Measurements from ENCODE around the gene MEG3.

Gene MEG3

DNA sequence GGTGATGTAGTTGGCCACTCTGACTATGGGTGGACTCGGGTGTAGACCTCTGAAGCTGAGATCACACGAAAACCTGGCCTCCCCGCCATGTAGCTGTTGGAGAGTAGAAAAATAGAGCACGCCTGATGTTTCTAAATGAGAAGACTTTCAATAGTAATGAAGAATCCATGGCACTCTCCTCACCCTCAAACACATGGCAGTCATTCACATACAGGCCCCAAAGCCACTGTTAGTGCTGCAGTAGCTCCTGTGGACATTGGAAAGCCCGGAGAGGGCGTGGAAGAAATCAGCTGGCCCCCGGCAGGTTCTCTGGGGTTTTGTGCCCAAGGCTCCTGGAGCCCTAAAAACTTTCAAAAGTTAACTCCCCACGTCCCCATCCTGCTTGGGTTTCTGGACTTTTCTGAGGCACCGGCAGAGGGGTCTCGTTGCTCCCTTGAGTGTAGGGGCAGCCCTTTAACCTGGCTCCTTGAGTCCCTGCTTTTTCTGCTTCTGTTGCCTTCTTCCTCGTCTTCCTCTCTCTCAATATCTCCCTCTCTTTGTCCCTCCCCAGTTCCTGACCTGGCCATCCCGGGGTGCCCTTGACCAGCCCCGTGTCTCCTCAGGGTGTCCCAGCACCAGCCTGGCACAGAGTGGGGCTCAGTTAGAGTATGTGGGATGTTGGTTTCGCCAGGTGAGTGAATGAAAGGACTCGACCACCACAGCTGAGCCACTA, 8.3 kb downstream of the MEG3 start:
- no peak for DNase-seq

DNA sequence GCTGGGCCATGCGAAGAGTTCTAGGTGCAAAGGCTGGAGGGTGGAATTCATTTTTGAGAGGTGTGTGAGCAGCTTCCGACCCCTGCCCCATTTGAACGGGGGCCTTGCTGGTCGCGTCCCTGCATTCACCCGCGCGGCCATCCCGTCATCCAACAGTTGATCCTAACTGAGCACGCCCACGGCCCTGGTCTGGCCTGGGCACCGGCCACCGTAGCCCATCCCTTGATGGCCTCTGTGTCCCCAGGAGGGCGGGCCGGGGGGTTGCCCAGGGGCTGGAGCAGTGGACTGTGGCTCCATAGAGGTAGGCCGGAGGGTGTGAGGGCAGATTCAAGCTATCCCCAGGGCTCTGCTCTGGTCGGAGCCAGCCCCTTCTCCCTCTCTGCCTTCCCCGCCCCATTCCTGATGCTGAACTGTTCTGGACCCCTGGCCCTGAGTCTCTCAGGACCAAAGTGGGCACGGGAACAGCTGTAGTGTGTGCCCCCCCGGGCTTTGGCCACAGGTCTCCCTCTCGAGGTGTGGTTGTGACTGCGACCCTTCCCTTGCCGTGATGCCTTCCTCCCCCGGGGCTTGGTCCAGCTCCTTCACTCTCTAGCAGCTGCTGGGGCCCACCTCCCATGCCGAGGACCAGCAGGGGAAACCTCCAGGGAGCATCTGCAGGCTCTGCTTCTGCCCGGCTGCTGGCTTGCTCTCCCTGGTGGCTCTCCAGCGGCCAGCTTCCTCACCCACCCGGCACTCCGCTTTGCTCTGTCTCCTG, 9.1 kb downstream of the MEG3 start:
- no peak for DNase-seq

DNA sequence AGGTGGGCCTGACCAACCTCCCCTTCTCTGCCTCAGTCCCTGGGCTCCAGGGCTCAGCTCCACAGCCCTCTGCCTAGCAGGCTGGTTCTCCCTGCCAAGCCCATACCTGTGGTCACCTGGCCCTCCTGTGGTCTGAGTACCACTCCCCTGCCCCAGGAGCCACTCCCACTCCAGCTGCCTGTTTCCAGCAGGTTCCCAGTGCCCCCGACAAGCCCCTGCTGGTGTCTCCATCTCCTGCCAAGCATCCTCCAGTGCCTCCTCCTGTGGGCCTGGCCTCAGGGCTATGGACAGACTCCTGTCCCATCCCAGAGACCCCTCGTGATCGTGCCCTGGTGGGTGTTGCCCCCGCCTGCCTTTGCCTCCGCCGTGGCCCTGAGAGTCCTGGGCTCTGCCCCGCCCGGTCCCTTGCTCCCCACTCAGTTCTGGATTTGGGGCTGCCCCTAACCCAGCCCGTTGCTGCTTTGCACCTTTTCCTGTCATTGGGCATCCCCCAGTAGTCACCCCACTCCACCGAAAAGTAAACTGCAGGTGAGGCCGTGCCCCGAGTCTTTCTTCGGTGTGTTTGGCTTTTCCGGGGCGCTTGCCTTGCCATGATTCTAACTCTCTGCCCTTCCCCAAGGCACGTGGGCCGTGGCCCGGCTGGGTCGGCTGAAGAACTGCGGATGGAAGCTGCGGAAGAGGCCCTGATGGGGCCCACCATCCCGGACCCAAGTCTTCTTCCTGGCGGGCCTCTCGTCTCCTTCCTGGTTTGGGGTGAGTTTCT, 9.8 kb downstream of the MEG3 start:
- DNase-seq, result no peak

DNA sequence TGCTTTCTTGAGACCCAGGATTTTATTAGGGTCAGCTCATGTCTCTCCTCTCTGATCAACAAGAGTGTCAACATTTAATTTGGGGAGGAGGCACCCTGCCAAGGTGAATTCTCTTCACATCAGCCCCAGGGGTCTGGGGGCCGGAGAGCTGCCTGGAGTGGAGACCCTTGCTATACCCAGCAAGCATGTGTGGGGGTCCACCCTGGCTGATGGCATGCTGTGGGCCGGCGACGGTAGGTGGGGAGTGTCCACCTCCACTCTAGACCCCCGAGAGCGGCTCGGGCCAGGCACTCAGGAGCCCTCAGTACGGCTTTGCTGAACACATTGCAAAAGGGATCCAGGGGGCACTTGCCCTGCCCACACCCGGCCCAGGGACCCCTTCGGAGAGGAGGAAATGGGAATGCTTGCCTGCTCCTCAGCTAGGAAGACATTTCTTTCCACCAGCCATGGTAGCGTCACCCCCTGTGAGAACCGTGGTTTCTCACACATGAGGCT, 10.4 kb downstream of the MEG3 start:
- DNase-seq, result no peak

DNA sequence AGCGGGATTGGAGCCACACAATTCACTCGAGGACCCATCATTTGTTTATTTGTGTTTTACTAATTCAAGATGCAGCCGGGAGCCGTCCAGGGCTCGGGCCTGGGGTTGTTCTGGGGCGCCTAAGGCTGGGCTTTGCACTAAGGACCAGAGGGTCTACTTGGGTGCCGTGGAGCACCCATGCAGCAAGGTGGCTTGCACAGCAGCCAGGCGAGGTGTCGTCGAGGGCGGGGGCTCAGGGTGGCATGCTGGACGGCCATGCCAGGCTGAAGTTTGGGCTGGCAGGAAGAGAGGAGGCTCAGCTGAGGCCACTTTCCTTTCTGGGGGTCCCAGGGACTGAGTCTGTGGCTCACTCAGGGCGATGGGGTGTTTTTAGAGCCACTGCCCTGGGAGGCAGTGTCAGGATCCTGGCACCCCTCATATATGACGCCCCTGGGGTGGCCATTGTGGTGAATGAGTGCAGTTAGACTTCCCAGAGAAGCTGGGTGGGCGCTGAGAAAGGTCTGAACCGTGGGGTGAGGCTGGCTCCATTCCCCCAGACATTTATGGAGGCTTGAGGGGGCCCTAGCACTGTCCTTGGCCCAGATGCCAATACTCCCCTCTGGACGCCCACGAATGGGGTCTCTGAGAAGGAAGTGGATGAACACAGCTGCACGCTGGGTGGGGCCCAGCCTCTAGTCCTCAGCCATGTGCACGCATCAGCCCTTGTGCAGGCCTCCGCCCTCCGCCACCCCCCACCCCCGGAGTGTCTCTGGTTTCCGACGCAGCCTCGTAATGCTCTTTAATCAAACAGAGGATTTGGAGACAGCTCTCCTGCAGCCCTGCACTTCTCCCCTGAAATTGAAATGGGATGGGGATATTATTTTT, 11.3 kb downstream of the MEG3 start:
- no peak for DNase-seq

DNA sequence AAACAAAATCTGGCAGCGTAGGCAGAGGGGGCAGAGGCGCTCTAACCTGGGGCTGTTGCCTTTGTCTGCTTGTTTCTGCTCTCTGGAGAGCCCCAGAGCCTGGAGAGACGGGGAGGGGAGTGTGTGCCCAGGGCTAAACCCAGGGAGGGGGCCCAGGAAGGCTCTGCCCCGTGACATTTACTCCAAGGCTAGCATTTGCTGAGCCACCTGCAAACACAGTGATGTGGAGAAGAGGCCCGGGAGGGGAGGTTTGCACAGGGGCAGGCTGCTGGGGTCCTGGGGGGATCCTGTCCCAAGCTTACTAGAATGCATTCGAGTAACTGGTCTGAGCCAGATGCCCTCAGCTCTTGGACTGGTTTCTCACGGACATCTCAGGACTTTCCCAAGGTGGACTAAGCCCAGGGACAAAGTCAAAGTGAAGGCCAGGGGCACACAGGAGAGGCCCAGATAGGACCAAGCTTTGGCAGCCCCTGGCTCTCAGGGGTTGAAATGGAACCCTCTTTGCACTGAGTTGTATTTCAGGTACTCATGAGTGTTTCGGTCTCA, 12.0 kb downstream of the MEG3 start:
- no peak for DNase-seq

DNA sequence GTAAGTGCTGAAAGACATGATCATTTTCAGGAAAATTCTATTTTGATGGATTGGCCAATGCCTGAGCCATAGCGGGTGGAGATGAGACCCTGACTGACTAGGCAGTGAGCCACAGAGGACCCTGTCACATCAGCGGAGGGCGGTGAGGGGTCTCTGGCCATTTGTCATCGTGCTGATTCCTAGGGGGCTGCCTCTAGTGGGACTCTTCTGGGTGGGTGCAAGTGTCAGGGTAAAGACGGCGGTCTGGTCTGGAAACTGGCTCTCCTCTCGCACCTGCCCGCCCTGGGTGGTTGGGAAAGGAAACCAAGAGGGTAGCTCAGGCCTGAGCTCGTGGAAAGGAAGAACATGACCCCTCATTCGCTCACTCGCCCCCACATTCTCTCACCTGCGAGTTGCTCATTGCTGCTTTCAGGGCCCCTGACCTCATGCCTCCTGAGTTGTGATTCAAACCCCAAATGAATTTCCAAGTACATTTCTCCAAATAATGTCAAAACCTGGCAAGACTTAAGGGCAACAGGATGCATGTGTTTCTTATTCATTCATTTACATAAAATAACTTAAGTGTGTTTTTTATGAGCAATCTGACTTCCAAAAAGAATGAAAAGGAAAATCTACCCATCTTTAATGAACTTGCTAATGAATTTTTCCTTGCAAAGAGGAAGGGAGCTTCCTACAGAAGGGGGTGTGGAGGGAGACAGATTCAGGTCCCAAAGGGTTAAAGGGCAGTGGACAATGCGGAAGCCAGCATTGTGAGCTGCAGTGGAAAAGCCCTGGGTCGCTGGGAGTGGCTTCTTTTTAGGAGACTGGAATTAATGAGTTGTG, 12.8 kb downstream of the MEG3 start:
- no peak for DNase-seq

DNA sequence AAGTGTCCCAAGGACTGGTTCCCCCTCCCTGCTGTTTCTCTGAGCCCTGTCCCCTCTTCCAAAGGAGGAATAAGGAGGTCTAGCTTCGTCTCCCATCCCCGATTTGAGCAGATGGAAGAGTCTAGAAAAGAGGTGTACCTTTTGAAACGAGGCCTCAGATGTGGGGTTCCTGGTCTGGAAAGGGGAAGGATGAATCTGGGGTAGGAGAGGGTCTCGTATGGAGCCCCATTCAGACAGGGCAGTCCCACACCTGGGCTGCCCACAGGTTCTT, 13.3 kb downstream of the MEG3 start:
- DNase-seq, result no peak

DNA sequence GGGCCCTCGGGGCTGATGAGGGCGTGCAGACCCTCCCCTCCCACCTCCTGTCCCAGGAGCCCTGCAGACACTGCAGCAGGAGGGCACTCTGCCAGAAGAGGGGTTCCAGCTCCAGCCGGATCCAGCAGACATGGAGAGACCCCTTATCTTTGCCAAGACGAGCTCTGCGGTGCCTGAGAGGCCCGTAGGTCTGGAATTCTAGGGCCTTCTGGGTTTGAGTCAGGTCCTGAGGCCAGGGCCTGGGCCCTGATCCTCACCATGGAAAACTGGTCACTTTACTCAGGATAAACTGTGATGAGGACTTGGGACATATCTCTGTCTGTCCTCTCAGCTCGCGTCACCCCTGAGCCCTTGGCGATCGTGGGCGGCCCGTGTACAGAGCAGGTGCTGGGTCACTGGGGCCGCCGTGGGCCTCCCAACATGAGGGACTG, 13.8 kb downstream of the MEG3 start:
- no peak for DNase-seq

DNA sequence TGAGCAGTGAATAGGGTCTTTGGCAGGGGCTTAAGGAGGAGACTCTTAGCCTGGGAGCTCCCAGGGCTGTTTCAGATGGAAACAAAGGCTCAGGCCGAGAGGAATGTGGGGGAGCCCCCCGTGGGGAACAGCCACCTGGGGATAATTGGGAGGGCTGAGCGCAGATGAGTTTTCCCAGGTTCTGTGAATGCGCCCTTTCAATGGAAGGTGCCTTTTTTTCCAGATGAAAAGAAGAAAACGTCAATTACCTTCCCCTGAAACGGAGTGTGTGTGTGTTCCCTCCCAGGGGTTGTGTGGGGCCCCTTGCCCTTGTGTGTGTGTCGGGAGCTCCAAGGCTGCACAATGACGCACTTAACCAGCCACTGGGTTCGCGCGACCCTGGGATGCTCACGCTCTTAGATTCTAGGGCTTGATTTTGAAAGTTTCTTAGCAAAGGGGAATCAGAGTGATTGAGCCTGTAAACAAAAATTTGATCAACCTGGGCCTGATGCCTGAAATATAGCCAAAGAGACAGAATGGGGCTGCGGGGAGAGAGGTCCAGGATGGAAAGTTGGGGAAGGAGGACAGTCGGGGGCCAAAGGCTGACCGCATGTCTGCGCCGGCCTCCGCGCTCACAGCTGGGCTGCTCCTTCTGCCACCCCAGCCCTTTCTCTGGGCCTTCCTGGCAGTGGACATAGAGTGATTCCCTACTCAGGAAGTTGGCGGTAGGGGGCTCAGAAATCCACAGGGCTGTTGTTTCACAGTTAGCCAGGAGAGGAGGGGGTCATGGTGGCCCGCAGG, 14.6 kb downstream of the MEG3 start:
- DNase-seq, result no peak

DNA sequence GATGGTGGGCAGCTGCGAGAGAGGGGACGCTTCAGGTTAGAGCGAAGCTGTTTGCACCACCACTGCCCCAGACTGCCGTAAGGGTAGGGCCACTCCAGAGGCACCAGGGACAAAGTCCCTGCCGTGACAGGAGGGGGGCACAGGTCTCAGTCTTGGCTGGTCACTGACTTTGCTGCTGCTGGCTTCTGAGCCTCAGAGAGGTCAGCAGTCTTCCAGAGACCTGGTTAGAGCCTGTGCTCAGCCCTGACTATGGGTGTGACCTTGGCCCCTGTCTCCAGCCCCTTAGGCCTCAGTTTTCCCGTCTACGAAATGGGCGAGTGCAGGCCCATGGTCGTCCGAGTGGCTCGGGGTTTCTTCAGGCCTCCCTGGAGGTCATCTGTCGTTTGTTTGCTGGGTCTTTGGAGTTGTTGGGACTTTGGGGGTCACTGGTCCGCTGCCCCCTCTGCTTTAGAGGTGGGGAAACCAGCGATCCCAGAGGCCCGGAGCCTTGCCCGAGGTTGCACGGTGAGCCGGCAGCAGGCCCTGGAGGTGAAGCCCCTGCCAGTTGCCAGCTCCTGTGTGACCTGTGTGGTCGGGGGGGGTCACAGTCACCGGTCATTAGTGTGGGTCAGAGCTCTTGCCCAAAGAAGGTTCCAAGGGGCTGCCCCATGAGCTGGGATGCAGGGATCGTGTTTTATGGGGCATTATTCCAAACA, 15.3 kb downstream of the MEG3 start:
- DNase-seq, result no peak

DNA sequence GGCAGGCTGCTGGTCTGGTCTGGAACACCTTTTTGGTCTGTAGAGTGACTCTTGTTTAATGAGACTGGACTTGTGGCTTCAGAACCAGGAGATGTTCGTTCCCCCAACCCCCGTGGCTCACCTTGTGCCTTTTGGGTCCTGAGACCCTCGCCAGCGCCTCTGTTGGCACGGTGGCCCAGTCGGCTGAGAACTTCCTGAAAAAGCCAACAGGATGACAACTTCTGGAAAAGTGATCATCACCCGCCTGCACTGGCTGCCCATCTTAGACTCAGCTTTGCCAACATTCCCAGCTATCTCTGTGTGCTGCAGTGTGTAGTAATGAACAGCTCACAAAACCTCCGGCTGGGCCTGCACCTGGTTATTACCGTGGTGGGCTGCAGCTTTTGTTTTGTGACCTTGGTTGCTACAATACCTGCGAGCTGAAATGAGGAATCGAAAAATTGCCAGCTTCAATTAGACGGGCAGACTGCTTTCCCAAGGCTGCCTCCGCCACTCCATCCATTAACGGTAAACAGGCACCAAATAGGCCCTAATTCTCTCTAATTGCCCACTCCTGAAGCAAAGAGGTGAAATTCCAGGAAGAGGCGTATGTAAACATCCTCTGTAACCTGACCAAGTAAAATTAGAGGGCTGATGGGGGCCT, 16.0 kb downstream of the MEG3 start:
- no peak for DNase-seq

DNA sequence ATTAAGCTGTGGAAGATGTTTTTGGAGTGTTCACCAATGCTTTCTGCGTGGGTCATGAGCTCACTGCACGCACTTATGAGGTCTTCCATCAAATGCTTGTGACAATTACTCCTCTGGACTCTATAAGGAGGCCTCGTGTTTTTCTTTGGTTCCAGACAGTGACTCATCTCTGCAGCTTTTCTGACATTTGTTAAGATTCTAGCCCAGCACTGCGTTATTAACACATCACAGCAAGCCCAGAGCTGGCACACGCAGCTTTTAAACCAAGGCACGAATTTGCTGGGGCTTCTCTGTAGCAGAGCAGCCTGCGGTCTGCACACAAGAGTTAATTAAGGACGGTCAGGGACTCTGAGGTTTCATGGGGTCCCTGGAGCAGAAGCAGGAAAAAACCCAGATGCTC, 16.9 kb downstream of the MEG3 start:
- no peak for DNase-seq

DNA sequence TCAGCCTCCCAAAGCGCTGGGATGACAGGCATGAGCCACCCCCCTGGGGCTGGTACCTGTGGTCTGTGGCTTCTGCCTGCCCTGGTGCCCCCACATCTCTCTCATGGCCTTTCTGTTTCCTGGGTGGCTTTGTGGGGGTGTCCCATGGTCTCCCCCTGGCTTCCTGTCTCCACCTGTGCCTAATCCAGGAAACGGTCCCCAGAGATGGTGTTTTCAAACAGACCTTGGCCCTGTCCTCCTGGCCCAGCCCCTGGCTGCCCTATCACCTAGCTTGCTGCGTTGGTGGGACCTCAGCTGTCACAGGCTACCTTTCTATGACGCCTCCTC, 18.1 kb downstream of the MEG3 start:
- no peak for DNase-seq

DNA sequence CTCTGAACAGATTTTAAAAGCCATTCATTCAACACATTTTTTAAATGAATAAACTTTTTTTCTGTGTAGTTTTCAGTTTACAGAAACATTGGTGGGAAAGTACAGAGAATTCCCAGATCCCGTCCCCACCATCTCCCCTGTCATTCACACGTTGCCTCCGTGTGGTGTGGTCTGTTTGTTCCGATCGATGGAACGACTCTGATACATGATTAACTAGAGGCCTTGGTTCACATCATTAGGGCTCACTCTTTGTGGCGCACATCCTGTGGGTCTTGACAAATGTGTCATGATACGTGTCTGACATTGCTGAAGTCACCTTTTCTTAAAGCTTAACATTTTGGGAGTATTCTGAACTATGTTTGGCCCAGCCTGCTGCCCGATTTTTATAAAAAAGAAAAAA, 18.5 kb downstream of the MEG3 start:
- no peak for DNase-seq

DNA sequence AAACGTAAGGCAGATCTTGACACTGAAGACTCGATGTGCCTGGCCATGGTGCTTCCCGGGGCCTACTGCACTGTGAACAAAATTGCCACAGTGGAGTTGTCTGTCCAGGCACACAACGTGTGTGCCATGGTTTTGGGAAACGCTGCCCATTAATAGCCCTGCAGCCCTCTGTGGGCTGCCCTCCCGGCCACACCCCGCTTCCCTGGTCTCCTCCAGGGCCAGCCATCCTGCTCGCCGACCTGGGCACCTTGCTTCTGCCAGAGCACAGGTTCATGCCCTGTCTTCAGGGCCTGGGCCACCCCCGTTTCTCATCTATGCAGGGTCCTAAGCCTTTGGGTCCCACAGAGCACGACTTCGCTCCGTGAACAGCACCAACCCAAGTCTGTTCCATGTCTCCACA, 18.9 kb downstream of the MEG3 start:
- DNase-seq, result no peak

DNA sequence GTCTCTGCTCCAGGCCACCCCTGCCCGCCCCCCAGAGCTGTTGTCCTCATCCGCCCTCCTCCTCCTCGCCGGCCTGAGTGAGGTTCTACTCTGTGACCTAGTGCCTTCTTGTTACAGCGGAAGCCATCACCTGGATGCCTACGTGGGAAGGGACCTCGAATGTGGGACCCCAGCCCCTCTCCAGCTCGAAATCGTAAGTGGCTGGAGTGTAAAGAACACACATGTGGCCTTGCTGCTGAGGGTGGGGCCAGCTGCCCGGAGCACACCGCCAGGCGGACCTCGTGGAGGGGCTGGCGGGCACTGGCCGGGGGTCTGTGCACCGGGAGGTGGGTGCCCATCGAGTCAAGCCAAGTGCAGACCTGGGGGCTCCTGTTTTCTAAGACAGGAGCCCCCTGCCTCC, 19.4 kb downstream of the MEG3 start:
- no peak for DNase-seq

DNA sequence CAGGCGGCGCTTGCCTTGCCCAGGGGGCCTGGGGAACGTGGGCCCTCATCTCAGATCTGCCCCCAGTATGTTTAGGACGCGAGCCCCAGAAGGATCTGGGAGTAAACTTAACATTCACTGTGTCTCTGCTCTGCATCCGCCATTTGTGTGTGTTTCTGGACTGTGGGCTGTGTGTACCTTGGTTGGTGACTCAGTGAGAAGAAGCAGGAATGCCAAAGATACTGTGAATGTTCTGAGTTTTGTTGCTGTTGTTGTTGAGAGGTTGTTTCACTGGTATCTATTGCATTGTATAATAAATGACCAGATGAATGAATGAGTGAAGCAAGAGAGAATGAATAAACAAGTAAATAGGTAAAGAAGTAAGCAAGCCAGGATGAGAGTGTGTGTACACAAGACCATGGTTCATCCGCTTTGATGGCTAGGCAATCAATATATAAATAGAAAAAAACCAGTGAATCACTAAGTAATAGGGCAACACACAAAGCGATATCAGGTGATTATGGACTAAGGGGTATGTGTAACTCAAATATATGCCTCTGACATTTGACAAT, 20.5 kb downstream of the MEG3 start:
- DNase-seq, result no peak

DNA sequence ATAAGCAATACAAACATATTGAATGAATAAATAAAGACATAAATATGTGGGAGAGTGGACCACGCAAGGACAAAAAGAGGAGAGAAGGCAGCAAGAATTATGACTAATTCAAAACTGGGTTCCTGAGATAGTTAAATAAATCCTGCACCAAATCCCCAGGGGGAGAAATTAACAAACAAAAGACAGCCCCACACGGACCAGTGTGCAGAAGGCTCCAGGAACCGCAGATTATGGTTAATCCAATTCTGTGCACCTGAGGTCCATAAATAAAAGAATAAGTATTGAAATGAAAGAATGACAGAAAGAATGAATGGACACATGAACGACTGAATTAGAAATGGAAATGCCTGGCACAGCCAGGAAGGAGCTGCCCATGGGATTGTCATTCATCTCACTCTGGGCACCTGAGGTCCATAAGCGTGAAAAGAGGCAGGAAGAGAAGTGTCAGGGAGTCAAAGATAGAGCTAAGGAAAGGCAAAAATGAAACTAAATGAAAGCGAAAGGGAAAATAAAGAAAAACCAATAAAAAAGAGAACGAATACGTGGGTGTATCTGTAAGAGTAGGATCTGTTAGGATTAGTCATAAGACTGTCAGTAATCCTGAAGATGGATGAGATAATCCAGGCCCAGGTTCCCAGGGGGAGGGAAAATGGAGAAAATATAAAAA, 23.3 kb downstream of the MEG3 start:
- no peak for DNase-seq

Data from stimulated activated CD4-positive, alpha-beta T cell treated with anti-CD3 and anti-CD28 coated beads, Interleukin-1b, Interleukin-23, amount 100 ng/mL, for 48 hours (primary cell).